Small intestine (tissue), 7 donors: Measurements from ENCODE around the gene TGFBR1. TPM values are rescaled to one million over a fixed set of nuclear protein-coding genes. Genes with fewer than 3 reads are reported as not detected.

ENCODE experiments used
- DNase-seq, 2 donors: peaks; one replicate each; pipeline versions ENCODE4 v3.0.0 to v3.0.0-alpha.2; 2013
- FAIRE-seq: peaks from 2 replicates; lab custom pipeline; 2012; peaks lifted over from hg19 to GRCh38; lab: Jason Lieb, UNC
- H3K27ac ChIP-seq, 3 donors: one replicate each; pipeline ENCODE4 v1.5.1; 2013; ENCODE audit warnings: low read length in 2 of 3, mild to moderate bottlenecking in 2 of 3, control low read depth in 1 of 3, inconsistent platforms in 1 of 3, low read depth in 1 of 3, moderate library complexity in 1 of 3
- H3K27me3 ChIP-seq, 3 donors: one replicate each; pipeline ENCODE4 v1.6.1; 2013; ENCODE audit warnings: low read length in 3 of 3, inconsistent platforms in 1 of 3; ENCODE audit not compliant: control insufficient read depth in 3 of 3, insufficient read depth in 3 of 3
- H3K36me3 ChIP-seq, 3 donors: one replicate each; pipeline ENCODE4 v1.6.1; 2013; ENCODE audit warnings: low read length in 3 of 3, inconsistent platforms in 1 of 3, low read depth in 1 of 3, mild to moderate bottlenecking in 1 of 3, moderate library complexity in 1 of 3; ENCODE audit not compliant: control insufficient read depth in 3 of 3, insufficient read depth in 2 of 3
- H3K4me1 ChIP-seq, 3 donors: one replicate each; pipeline ENCODE4 v1.6.1; 2013; ENCODE audit warnings: low read length in 2 of 3, inconsistent platforms in 1 of 3, low read depth in 1 of 3, mild to moderate bottlenecking in 1 of 3, moderate library complexity in 1 of 3; ENCODE audit not compliant: control insufficient read depth in 3 of 3, insufficient read depth in 2 of 3
- H3K4me3 ChIP-seq, 3 donors: one replicate each; pipeline ENCODE4 v1.5.1; 2013; ENCODE audit warnings: low read length in 3 of 3, control low read depth in 1 of 3, inconsistent platforms in 1 of 3, low read depth in 1 of 3, mild to moderate bottlenecking in 1 of 3, moderate library complexity in 1 of 3
- H3K9me3 ChIP-seq, 2 donors: one replicate each; pipeline ENCODE4 v1.6.1; 2013; ENCODE audit warnings: low read depth in 1 of 2, low read length in 1 of 2; ENCODE audit not compliant: control insufficient read depth in 2 of 2, insufficient read depth in 1 of 2
- WGBS, 3 donors: extraction: QIAGEN DNeasy Blood & Tissue Kit; methylation state at CpG; one replicate each; pipeline ENCODE4 v1.1.7; 2013; 5-methylcytosine and 5-hydroxymethylcytosine counted together
- polyA plus RNA-seq, 4 donors: library from polyadenylated mRNA; stranded (reverse) in 3 of 4; unstranded in 1 of 4; fragments of 200-250 nt in 3 of 4; fragments of 120-200 nt in 1 of 4; gene quantifications; one replicate each; pipeline versions ENCODE4 v1.2.1 to v1.2.3, GENCODE V29; 2013
- donor health status: healthy with polysubstance abuse.
- donor health status: control.
- donor health status: control.
- donor health status: Bipolar disorder and iron deficiency.
- donor health status: healthy.

Gene TGFBR1
- polyA plus RNA-seq, 4 donors = 3.8 to 16.2 (median 6.8) TPM

DNA sequence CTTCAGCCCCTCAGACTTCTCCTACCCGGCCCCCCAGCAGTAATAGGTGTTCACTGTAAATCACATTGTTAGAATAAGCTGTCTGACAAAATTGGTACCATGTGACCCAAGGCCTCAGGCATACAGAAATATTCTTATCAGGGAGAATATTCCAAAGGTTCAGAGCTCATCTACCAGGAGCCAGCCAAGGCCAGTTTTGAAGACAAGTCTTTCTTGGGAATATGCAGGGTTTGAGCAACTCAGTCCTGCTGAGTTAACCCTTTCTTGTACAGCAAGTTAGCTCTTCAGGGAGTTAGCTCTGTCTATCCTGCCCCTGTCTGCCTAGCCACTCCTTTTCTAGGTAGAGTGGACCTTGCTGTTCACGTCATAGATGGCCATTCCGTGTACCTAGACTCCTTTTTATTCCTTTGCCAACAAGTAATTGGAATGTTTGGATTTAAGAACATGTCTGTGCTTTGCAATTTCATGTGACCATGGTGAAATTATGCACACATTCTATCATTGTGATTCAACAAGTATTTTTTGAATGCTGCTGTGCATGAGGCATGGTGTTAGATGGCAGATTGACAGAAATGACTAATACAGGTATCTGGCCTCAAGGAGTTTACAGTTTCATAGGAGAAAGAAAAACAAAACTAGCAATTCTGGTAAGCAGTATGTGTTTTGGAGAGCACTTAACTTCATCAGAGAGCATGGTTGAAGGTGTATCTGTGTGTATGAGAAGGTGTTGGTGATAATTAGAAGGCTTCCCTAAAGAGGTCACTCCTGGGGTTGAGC is 22.6 kb downstream of the TGFBR1 start:
- DNase-seq (no peak), FAIRE-seq (no peak)
- Histone ChIP-seq H3K27me3 (no peaks in the 10 kb centered on the region), H3K4me1 (peaks cover 0 to 2% (median 2%) of the 10 kb centered on the region in 3 donors), H3K4me3 (no peak overlapping the region), H3K27ac (no peak overlapping the region), H3K9me3 (peaks cover 0 to 6% of the 10 kb centered on the region in 2 donors), H3K36me3 (peaks cover 0 to 8% (median 0%) of the 10 kb centered on the region in 3 donors)
- 93 to 96% (median 95%) methylated on average over 3 of the region's 3 CpGs for WGBS, 3 donors

DNA sequence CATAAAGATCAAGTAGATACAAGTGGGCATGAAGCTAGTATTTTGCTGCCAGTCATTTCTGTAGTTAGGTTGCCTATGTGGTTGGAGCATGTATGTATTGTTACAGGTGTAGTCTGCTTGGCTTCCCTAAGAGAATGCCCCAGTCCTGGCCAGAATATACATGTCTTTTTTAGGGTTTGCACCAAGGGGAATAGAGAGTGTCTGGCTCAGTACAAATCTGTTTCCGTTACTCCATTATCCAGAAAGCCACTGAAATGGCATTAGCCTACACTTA is 23.2 kb downstream of the TGFBR1 start:
- 92 to 100% (median 92%) methylated on average over 1 of the region's 1 CpG for WGBS, 3 donors
- no peak for FAIRE-seq
- Histone ChIP-seq H3K27me3 (no peaks in the 10 kb centered on the region), H3K36me3 (peaks cover 0 to 8% (median 0%) of the 10 kb centered on the region in 3 donors), H3K9me3 (peaks cover 0 to 6% of the 10 kb centered on the region in 2 donors), H3K4me1 (peaks cover 0 to 2% (median 2%) of the 10 kb centered on the region in 3 donors), H3K4me3 (no peak overlapping the region), H3K27ac (no peak overlapping the region)
- no peak for DNase-seq

GRCh38 chr9:99129091-99129490 is 24.2 kb downstream of the TGFBR1 start:
- FAIRE-seq = no peak
- WGBS, 3 donors = 71 to 83% (median 76%) methylated on average over 1 of the region's 1 CpG

DNA sequence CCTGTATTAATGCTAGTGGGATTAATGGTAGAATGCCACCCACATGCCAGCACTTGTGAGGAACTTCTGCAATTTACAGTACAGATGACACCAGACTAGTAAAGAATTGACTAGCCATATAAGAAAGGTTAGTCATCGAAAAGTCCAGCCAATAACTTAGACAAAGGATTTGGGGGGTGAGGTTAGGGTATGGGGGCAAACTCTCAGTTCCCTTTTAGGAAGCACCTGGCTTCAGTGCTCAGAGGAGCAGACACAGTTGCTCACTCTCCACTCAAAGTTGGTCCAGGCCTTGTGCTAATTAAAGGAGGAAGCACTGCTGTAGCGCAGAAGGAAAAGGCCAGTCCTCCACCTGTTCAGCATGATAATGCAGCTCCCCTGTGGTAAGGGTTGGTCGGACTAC is 25.2 kb downstream of the TGFBR1 start:
- Histone ChIP-seq H3K4me1 (peaks cover 0 to 2% (median 2%) of the 10 kb centered on the region in 3 donors), H3K27ac (no peak overlapping the region), H3K36me3 (peaks cover 0 to 8% (median 0%) of the 10 kb centered on the region in 3 donors), H3K4me3 (no peak overlapping the region), H3K27me3 (no peaks in the 10 kb centered on the region), H3K9me3 (peaks cover 0 to 6% of the 10 kb centered on the region in 2 donors)
- FAIRE-seq = no peak
- WGBS, 3 donors = 83 to 90% (median 85%) methylated on average over 3 of the region's 3 CpGs
- DNase-seq = no peak

More at GRCh38 chr9:99129091-99129490, 24.2 kb downstream of the TGFBR1 start:
- Histone ChIP-seq H3K27me3 (no peaks in the 10 kb centered on the region), H3K4me3 (no peak overlapping the region), H3K36me3 (peaks cover 0 to 8% (median 0%) of the 10 kb centered on the region in 3 donors), H3K27ac (no peak overlapping the region), H3K9me3 (peaks cover 0 to 6% of the 10 kb centered on the region in 2 donors), H3K4me1 (peaks cover 0 to 2% (median 2%) of the 10 kb centered on the region in 3 donors)
- DNase-seq = no peak

- DNase-seq (no peak), FAIRE-seq (no peak)
- Histone ChIP-seq H3K4me3 (no peak overlapping the region), H3K9me3 (no peaks in the 10 kb centered on the region), H3K36me3 (peaks cover 0 to 8% (median 0%) of the 10 kb centered on the region in 3 donors), H3K27me3 (no peaks in the 10 kb centered on the region), H3K27ac (no peak overlapping the region), H3K4me1 (no peaks in the 10 kb centered on the region)
- 74 to 85% (median 83%) methylated on average over 2 of the region's 2 CpGs for WGBS, 3 donors
These were observed 28.2 kb downstream of the TGFBR1 start for GRCh38 chr9:99133145-99133544.

- DNase-seq = no peak
- Histone ChIP-seq H3K4me1 (no peaks in the 10 kb centered on the region), H3K36me3 (peaks cover 0 to 12% (median 2%) of the 10 kb centered on the region in 3 donors), H3K4me3 (no peak overlapping the region), H3K9me3 (no peaks in the 10 kb centered on the region), H3K27me3 (no peaks in the 10 kb centered on the region), H3K27ac (no peak overlapping the region)
- no peak for FAIRE-seq
These were observed 30.0 kb downstream of the TGFBR1 start for GRCh38 chr9:99134893-99135341.

DNA sequence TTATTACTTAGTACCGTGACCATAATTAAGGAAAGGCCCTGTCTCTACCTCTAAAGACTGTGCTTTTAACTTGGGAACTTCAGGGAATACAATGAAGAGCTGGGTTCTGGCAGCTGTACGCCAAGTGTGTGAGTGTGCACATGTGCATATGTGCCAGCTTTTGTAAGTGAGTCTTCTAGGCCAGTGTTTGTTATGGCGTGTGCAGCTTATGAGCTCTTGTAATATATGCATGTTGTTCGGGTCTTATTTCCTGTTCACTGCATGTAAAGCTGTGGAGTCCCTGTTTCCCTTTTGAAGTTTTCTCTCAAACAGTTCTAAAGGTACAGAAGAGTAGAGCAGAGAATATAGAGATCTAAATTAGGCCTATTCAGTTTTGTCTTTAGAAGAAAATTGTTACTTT is 30.5 kb downstream of the TGFBR1 start:
- FAIRE-seq = no peak
- H3K36me3 ChIP-seq = peaks cover 0 to 10% (median 2%) of the 10 kb centered on the region in 3 donors
- no peak overlapping the region for H3K27ac ChIP-seq
- no peak for DNase-seq
- no peaks in the 10 kb centered on the region for H3K4me1 ChIP-seq
- H3K4me3 ChIP-seq = no peak overlapping the region
- H3K9me3 ChIP-seq = no peaks in the 10 kb centered on the region
- WGBS, 3 donors = 76 to 89% (median 81%) methylated on average over 4 of the region's 4 CpGs
- H3K27me3 ChIP-seq = no peaks in the 10 kb centered on the region

DNA sequence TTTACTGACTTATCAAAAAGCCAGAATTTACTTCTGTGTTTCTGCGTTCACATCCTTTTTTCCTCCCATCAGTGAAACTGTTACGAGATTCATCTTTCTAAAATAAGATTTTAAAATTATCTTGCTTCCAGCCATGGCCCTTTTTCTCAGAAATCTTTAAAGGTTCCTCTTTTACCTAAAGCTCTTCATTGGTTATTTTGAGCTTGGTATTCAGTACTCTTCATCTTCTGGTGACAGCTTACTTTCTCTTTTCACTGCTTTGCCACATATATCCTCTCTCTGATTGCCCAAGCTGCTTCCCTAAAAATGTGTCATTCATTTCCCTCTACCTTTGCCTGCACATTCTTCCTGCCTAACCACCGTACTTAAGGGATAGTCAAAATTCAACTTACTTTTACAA is 32.3 kb downstream of the TGFBR1 start:
- no peak for FAIRE-seq
- H3K27ac ChIP-seq = no peak overlapping the region
- H3K4me3 ChIP-seq = no peak overlapping the region
- H3K27me3 ChIP-seq = no peaks in the 10 kb centered on the region
- H3K4me1 ChIP-seq = no peaks in the 10 kb centered on the region
- H3K36me3 ChIP-seq = peaks cover 2 to 8% (median 4%) of the 10 kb centered on the region in 3 donors
- no peak for DNase-seq
- 76 to 92% (median 83%) methylated on average over 3 of the region's 3 CpGs for WGBS, 3 donors
- H3K9me3 ChIP-seq = no peaks in the 10 kb centered on the region
